Measurements from ENCODE around the gene SLC26A9. TPM values are rescaled to one million over a fixed set of nuclear protein-coding genes. Genes with fewer than 3 reads are reported as not detected.
A peak's percentile ranks its signal among the peaks of the same experiment; 100 is the strongest.

SLC26A9 gene
- total and polyA plus RNA-seq, 9 of the 15 experiments (the other 6 are each of a cell fraction or from before 2014, with no cell fraction given) = 0.03 TPM; not detected in 8

DNA sequence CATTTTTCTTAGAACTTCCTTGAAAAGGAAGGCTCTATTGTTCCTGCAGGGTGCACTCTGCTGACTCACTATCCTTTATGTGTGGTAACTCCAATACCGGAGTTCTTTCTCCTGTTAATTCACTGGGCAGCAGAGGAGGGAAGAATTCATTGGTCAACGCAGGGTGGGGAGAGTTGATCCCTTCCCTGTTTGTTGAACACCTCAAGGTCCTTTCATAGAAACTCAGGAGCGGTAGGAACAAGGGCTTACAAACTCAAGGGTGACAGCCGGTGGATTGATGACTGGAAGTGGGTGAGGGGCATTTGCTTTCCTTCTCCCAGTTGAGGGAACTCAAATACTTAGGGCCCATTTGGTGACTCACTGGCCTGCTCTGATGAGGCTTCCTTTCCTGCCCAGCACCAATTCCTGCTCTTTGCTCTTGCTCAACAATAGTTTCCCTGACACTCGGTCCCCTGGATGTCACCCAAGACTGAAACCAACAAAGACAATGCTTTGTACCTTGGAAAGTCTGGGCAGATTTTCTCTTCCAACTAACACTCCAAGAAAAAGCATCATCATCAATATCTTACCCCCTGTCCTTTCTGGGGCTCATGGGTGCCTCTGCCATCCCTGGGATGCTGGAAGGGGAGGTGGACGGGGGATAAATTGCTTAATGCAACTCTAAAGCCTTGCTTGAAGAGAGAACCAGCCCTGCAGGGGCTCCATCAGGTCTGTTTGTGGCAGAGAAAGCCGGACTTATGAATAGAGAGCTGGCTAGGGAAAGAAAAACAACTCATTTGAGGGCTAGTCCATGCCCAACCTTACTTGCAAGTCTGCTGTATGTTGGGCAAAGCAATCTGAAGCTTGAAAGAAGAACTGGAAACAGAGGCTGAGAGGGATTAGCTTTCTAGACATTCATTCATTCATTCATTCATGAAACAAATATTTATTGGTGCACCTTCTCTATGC is 9.3 kb downstream of the SLC26A9 start (continued):
- TF ChIP-seq ETV6 (IDR thresholded peaks at IDR 0.05; ENCODE audit: borderline replicate concordance in 1 of 2, low read depth in 2 of 2, low read length in 1 of 2) (no peak), ETV6 (CRISPR knock-in tag; IDR thresholded peaks at IDR 0.05; ENCODE audit: borderline replicate concordance) (no peak), NFE2 (IDR thresholded peaks at IDR 0.05; ENCODE audit: low read depth) (peak; percentile 45), ZNF436 (CRISPR knock-in tag; IDR thresholded peaks at IDR 0.05) (no peak)
- TF ChIP-seq, protein P1, sequence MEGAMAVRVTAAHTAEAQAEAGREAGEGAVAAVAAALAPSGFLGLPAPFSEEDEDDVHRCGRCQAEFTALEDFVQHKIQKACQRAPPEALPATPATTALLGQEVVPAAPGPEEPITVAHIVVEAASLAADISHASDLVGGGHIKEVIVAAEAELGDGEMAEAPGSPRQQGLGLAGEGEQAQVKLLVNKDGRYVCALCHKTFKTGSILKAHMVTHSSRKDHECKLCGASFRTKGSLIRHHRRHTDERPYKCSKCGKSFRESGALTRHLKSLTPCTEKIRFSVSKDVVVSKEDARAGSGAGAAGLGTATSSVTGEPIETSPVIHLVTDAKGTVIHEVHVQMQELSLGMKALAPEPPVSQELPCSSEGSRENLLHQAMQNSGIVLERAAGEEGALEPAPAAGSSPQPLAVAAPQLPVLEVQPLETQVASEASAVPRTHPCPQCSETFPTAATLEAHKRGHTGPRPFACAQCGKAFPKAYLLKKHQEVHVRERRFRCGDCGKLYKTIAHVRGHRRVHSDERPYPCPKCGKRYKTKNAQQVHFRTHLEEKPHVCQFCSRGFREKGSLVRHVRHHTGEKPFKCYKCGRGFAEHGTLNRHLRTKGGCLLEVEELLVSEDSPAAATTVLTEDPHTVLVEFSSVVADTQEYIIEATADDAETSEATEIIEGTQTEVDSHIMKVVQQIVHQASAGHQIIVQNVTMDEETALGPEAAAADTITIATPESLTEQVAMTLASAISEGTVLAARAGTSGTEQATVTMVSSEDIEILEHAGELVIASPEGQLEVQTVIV (CRISPR knock-in tag; IDR thresholded peaks at IDR 0.05; ENCODE audit: borderline replicate concordance) = no peak
- TF ChIP-seq, protein P2, sequence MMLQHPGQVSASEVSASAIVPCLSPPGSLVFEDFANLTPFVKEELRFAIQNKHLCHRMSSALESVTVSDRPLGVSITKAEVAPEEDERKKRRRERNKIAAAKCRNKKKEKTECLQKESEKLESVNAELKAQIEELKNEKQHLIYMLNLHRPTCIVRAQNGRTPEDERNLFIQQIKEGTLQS (IDR thresholded peaks at IDR 0.05) = 0 out of 2 replicates have a peak, but pooled peaks have one; percentile 7
- TF ChIP-seq, protein P2 (CRISPR knock-in tag; conservative IDR thresholded peaks at IDR 0.05) = no peak
